Epithelial cell of prostate (primary cell): ENCODE results near the gene MCF2L.
"Not testable (repeated sequence)": the region's sequence is repeated elsewhere in the genome, so short reads cannot be mapped to it uniquely, and the experiment has no call there.

Source experiments
- DNase-seq: peaks from one replicate; pipeline ENCODE4 v3.0.0-alpha.2; 2011; ENCODE audit warnings: low read depth, low spot score
- H3K27ac ChIP-seq: fragments of 450-650 bp; 2 replicates; pipeline ENCODE4 v1.5.1; 2017; ENCODE audit warnings: mild to moderate bottlenecking

MCF2L gene

GRCh38 chr13:113057559-113057958 is 88.5 kb downstream of the MCF2L start:
- not testable (repeated sequence) for DNase-seq, H3K27ac ChIP-seq

GRCh38 chr13:113058129-113058987 is 89.3 kb downstream of the MCF2L start:
- DNase-seq: no peak
- H3K27ac ChIP-seq: no peak overlapping the region

- H3K27ac ChIP-seq: no peak overlapping the region
These were observed 90.2 kb downstream of the MCF2L start for GRCh38 chr13:113058988-113059850.

GRCh38 chr13:113059891-113060290 is 90.9 kb downstream of the MCF2L start:
- no peak overlapping the region for H3K27ac ChIP-seq

More at GRCh38 chr13:113058988-113059850, 90.2 kb downstream of the MCF2L start:
- no peak for DNase-seq

GRCh38 chr13:113060557-113061270 is 91.7 kb downstream of the MCF2L start:
- no peak overlapping the region for H3K27ac ChIP-seq

More at GRCh38 chr13:113059891-113060290, 90.9 kb downstream of the MCF2L start:
- no peak for DNase-seq

GRCh38 chr13:113061271-113061625 is 92.2 kb downstream of the MCF2L start:
- no peak for DNase-seq
- H3K27ac ChIP-seq: no peak overlapping the region

More at GRCh38 chr13:113060557-113061270, 91.7 kb downstream of the MCF2L start:
- no peak for DNase-seq

GRCh38 chr13:113061796-113062425 is 92.9 kb downstream of the MCF2L start:
- DNase-seq: no peak
- H3K27ac ChIP-seq: no peak overlapping the region

- no peak for DNase-seq
- no peak overlapping the region for H3K27ac ChIP-seq
These were observed 93.7 kb downstream of the MCF2L start for GRCh38 chr13:113062691-113063090.

- no peak for DNase-seq
- H3K27ac ChIP-seq: no peak overlapping the region
These were observed 94.1 kb downstream of the MCF2L start for GRCh38 chr13:113063091-113063491.

GRCh38 chr13:113064000-113064533 is 95.1 kb downstream of the MCF2L start:
- H3K27ac ChIP-seq: no peak overlapping the region
- no peak for DNase-seq

- DNase-seq: no peak
- no peak overlapping the region for H3K27ac ChIP-seq
These were observed 95.8 kb downstream of the MCF2L start for GRCh38 chr13:113064534-113065405.

- no peak for DNase-seq
- H3K27ac ChIP-seq: no peak overlapping the region
These were observed 96.6 kb downstream of the MCF2L start for GRCh38 chr13:113065406-113066141.

- DNase-seq: no peak
- no peak overlapping the region for H3K27ac ChIP-seq
These were observed 97.1 kb downstream of the MCF2L start for GRCh38 chr13:113066142-113066455.

- DNase-seq: no peak
- H3K27ac ChIP-seq: no peak overlapping the region
These were observed 97.7 kb downstream of the MCF2L start for GRCh38 chr13:113066746-113067145.

GRCh38 chr13:113069861-113070805 is 101.1 kb downstream of the MCF2L start:
- H3K27ac ChIP-seq: no peak overlapping the region
- no peak for DNase-seq

GRCh38 chr13:113070855-113071254 is 101.8 kb downstream of the MCF2L start:
- no peak for DNase-seq
- H3K27ac ChIP-seq: no peak overlapping the region

GRCh38 chr13:113072376-113072775 is 103.4 kb downstream of the MCF2L start:
- H3K27ac ChIP-seq: no peak overlapping the region
- no peak for DNase-seq
